ENCODE data around the gene MAPK12. TPM values are rescaled to one million over a fixed set of nuclear protein-coding genes. Genes with fewer than 3 reads are reported as not detected.
"Not testable (repeated sequence)": the region's sequence is repeated elsewhere in the genome, so short reads cannot be mapped to it uniquely, and the experiment has no call there.

MAPK12 gene
- total RNA-seq, 1 experiment from 2014 or later, result 6.7 TPM

DNA sequence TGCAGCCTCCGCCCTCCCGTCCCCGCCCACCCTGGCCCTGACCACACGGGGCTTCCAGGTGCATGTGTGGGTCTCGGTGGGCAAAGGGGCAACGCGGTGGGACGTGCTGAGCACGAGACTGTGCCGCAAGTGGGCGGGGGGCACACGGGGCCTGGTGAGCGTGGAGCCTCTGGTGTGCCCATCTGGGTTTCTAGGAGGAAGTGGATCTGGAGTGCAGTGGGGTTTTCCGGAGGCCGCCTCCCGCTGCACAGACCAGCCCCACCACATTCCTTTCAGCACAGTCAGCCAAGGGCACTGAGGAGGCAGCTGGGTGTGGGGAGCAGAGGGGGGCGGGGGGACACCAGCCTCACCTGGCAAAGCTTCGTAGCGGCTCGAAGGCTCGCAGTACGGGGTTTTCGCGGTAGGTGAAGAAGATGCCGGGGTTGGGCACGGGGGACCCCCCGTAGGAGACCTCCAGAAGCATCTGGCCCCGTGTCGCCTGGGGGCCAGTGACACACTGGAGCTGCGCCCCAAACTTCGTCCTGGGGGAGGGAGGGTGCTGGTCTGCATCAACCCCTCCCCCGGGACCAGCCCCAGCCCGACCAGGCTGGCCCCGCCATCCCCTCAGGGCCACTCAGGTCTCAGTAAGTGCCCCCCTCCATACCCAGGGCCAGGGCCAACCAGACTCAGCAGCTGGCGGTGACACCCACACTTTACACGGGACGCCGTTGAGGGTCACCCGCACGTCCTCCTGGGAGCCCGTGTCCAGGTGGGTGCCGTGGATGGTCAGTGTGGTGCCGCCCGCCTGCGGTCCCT is 21.1 kb upstream of the MAPK12 start:
- DNase-seq (ENCODE audit: low read depth), result peak; percentile 77

DNA sequence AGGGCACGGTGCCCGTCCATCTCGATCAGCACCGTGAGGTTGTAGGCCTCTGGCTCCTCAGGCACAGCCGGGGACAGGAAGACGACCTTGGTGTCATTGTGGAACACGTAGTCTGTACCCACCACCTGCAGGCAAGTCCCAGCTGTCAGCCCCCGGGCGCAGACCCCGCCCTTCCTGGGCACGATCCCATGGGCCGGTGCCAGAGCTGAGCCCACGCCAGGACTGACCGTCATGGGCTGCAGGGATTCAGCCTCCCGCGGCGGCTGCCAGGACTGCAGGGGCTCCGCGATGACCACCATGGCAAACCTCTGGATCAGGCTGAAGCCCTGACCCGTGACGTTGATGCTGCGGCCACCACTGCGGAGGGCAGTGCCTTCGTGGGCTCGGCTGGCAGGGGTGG is 20.5 kb upstream of the MAPK12 start:
- no peak for DNase-seq (ENCODE audit: low read depth)

DNA sequence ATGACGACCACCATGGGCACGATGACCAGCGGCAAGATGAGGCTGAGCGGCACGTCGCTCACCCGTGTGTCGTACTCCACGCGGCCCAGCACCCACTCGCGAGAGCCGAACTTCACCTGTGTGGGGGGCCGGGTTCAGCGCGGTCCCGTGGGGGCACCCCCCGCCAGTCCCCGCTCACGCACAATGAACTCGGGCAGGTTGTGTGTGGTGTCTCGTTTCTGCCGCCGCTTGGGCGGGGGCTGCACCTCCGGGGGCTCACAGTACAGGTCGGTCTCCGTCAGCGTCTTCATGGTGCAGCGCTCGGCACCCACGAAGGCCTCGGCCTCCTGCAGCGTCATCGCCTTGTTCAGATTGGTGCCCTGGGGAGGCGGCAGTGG is 19.9 kb upstream of the MAPK12 start:
- DNase-seq (ENCODE audit: low read depth), result no peak

DNA sequence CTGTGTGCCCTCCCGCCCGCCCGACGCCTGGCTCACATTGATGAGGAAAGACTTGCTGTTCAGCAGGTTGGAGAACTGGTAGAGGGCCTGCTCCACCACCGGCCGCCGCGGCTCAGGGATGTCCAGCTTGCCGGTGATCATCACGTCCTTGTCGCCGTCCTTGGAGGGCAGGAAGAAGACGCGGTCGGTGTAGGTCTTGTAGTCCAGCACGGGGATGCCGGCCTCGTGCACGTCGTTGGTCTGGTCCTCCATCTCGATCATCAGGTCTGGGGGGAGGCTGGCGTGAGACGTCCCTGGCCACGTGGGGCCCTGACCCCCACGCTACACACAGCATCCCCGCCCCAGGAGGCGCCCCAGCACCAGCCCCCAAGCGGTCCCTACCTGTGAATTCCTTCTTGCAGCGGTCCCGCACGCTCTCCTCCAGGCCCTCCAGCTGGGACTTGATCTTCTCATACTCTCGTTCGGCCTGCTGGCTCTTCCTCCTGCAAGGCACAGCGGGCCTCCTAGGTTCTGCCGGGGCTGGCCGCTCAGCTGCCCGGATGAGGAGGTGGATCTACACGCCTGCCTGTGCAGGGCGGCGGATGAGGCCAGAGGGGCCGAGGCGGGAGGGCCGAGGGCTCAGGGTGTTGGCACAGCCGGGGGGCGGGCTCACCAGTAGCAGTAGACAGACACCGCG is 19.4 kb upstream of the MAPK12 start:
- no peak for DNase-seq (ENCODE audit: low read depth)

- DNase-seq (ENCODE audit: low read depth), result no peak
These were observed 18.7 kb upstream of the MAPK12 start for GRCh38 chr22:50280022-50280707.

DNA sequence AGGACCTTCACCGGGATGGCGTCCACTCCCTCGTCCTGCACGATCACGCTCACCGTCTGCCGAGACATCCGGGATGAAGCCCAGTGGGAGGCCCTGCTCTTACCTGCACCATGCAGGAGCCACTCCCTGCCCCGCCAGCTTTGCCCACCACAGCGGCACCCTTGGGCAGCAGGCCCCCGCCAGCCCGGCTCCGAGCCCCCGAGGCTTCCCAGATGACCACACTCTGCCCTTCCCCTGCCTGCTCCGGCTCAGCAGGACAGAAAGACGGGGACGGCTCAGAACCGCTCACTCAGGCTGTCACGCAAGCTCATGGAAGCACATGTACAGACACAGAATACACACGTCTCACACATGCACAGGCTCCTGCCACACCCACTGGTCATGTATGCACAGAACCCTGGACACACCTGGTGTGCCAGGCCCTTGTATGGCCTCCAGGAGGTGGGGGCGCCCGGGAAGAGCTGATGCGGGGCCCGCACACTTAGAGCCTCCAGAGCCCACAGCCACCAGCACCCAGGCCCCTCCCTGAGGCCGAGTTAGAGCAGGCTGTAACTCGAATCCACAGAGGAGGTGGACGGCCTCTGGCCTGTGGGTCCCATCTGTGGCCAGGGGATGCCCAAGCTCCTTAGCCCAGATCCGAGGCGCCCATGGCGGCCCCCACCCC is 17.6 kb upstream of the MAPK12 start:
- no peak for DNase-seq (ENCODE audit: low read depth)

GRCh38 chr22:50278461-50278860 is 17.0 kb upstream of the MAPK12 start:
- no peak for DNase-seq (ENCODE audit: low read depth)

GRCh38 chr22:50277761-50278160 is 16.3 kb upstream of the MAPK12 start:
- DNase-seq (ENCODE audit: low read depth), result no peak

- DNase-seq (ENCODE audit: low read depth), result peak; percentile 37
These were observed 14.7 kb upstream of the MAPK12 start for GRCh38 chr22:50276143-50276542.

DNA sequence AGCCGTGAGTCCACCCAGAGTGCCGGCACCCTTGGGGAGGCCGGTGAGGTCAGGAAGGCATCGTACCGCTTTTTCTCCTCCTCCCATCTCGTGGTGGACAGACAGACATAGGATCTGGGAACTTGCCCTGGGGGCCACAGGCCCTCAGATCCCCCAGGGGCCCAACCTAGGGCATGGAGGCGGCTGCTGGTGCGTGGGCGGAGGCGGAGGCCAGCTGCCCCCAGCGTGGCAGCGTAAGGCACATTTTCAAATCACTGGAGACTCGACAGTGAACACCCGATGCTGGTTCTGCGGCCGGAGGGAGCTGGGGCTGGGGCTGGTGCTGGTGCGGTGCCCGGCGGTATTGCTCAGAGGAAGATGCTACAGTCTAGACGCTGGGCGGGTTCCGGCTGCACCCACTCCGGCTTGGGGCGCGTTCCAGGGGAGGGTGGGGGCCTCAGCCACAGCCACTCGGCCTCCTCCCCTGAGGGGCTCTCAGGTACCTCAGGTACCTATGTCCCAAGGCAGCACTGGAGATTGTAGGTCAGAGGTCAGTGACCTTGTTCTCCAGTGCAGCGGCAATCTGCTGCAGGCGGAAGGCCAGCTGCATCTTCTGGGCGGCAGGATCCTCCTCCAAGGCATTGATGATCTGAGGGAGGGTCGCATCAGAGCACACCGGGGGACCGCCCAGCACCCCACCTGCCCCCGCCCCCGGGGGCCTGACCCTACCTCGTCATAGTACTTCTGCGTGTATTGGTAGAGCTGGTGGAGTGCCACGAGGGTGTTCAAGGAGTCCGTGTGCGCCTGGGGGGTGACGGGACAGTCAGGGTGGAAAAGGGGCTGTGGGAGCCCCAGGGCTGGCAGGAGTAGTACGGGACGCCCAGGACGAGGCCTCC is 13.9 kb upstream of the MAPK12 start:
- no peak for DNase-seq (ENCODE audit: low read depth)

DNA sequence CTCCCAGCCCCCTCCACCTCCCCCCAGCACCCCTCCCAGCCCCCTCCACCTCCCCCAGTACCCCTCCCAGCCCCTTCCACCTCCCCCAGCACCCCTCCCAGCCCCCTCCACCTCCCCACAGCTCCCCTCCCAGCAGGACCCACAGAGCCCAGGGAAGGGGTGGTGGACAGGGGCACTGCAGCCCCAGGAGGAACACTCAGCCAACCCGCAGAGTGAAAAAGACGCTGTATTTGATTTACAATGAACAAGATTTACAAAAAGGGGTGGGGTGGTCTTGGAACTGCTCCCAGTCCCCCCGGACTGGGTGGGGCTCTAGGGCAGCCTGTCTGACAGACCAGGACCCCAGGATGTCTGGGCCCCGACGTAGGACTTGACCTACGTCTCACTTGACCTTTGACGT is 13.3 kb upstream of the MAPK12 start:
- no peak for DNase-seq (ENCODE audit: low read depth)

GRCh38 chr22:50274311-50274710 is 12.8 kb upstream of the MAPK12 start:
- DNase-seq (ENCODE audit: low read depth), result peak; percentile 65

DNA sequence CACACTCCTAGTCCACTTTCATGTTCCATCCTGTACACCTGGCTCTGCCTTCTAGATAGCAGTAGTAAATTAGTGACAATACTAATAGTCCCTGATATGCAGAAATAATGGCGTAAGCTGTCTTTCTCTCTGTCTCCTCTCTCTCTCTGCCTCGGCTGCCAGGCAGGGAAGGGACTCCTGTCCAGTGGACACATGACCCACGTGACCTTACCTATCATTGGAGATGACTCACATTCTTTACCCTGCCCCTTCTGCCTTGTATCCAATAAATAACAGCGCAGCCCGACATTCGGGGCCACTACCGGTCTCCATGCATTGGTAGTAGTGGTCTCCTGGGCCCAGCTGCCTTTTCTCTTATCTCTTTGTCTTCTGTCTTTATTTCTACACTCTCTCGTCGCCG is 12.3 kb upstream of the MAPK12 start:
- not testable (repeated sequence) for DNase-seq (ENCODE audit: low read depth)

DNA sequence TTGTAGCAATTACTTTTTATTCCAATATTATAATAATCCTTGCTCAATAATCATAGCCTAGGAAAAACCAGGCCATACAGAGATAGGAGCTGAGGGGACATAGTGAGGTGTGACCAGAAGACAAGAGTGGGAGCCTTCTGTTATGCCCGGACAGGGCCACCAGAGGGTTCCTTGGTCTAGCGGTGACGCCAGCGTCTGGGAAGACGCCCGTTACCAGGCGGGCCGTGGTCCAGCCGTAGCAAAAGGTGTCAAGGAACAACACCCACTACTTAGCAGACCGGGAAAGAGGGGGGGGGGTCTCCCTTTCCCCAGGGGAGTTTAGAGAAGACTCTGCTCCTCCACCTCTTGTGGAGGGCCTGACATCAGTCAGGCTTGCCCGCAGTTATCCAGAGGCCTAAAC is 11.9 kb upstream of the MAPK12 start:
- DNase-seq (ENCODE audit: low read depth), result not testable (repeated sequence)

GRCh38 chr22:50272044-50272802 is 10.7 kb upstream of the MAPK12 start:
- peak; percentile 25 for DNase-seq (ENCODE audit: low read depth)

GRCh38 chr22:50271519-50271970 is 10.1 kb upstream of the MAPK12 start:
- DNase-seq (ENCODE audit: low read depth), result peak; percentile 60

GRCh38 chr22:50270666-50271394 is 9.3 kb upstream of the MAPK12 start:
- DNase-seq (ENCODE audit: low read depth), result peak; percentile 62

GRCh38 chr22:50269970-50270665 is 8.6 kb upstream of the MAPK12 start, which contains the start of gene MAPK11:
Gene MAPK11 (minus strand): TSS chr22:50270380. CDS start chr22:50270292, 88 bp downstream.
- peak; percentile 35 for DNase-seq (ENCODE audit: low read depth)

- DNase-seq (ENCODE audit: low read depth), result no peak
These were observed 8.1 kb upstream of the MAPK12 start for GRCh38 chr22:50269573-50269969.
